OCI-LY3 (cell line): ENCODE measurements around the gene IGFBP4.

ENCODE experiments used
- H2AFZ ChIP-seq: fragments of 200-600, 300-600 bp; shearing (Covaris generic); 2 replicates; pipeline ENCODE4 v1.6.0; 2014; ENCODE audit warnings: antibody characterized with exemption, low read depth, low read length
- H3K27ac ChIP-seq: fragments of 200-600, 300-600 bp; sonication (generic); 2 replicates; pipeline ENCODE4 v1.5.1; 2014; ENCODE audit warnings: mild to moderate bottlenecking, low read length, moderate library complexity, mixed read lengths
- H3K27me3 ChIP-seq: fragments of 200-600, 300-600 bp; sonication (generic); 2 replicates; pipeline ENCODE4 v1.6.1; 2014; ENCODE audit warnings: low read depth, low read length, mixed read lengths
- H3K36me3 ChIP-seq: fragments of 200-600, 300-600 bp; sonication (generic); replicated peaks from 2 replicates; pipeline ENCODE3; 2014; ENCODE audit warnings: low read depth, low read length, mixed read lengths
- H3K4me1 ChIP-seq: fragments of 300-600, 200-600 bp; sonication (generic); 2 replicates; pipeline ENCODE4 v1.6.1; 2014; ENCODE audit warnings: low read length, mixed read lengths
- H3K4me2 ChIP-seq: fragments of 200-600, 300-600 bp; sonication (generic); 2 replicates; pipeline ENCODE4 v1.6.1; 2014; ENCODE audit warnings: low read length, mixed read lengths
- H3K4me3 ChIP-seq: fragments of 300-600, 200-600 bp; sonication (generic); 2 replicates; pipeline ENCODE4 v1.5.1; 2014; ENCODE audit warnings: antibody characterized with exemption, mild to moderate bottlenecking, low read length, moderate library complexity
- H3K79me2 ChIP-seq: fragments of 300-600, 200-600 bp; shearing (Covaris generic); 2 replicates; pipeline ENCODE4 v1.6.1; 2014; ENCODE audit warnings: mild to moderate bottlenecking, low read length, mixed read lengths
- H3K9ac ChIP-seq: fragments of 300-600, 200-600 bp; shearing (Covaris generic); 2 replicates; pipeline ENCODE4 v1.6.0; 2014; ENCODE audit warnings: mild to moderate bottlenecking, low read length, moderate library complexity
- H3K9me3 ChIP-seq: fragments of 200-600, 300-600 bp; shearing (Covaris generic); 2 replicates; pipeline ENCODE4 v1.6.1; 2014; ENCODE audit warnings: low read length, mixed read lengths; ENCODE audit not compliant: insufficient read depth
- H4K20me1 ChIP-seq: fragments of 200-600, 300-600 bp; sonication (generic); 2 replicates; pipeline ENCODE4 v1.6.1; 2016; ENCODE audit warnings: low read length, mixed read lengths; ENCODE audit not compliant: insufficient read depth
- EZH2phosphoT487 ChIP-seq: fragments of 200-600 bp; shearing (Covaris generic); IDR thresholded peaks from 2 replicates; pipeline ENCODE4 v1.6.1; 2018; ENCODE audit warnings: antibody characterized with exemption, mixed run types, low read depth
- TF ChIP-seq, protein P1 (sequence below): fragments of 200-600, 300-600 bp; sonication (generic); IDR thresholded peaks from 2 replicates; pipeline ENCODE4 v1.5.1; 2014; ENCODE audit warnings: antibody characterized with exemption, low read length, low read depth

The IGFBP4 gene

GRCh38 chr17:40500709-40501108, 57.5 kb downstream of the IGFBP4 start:
- Histone ChIP-seq H3K79me2 (no peaks in the 10 kb centered on the region), H3K27me3 (peaks cover 13% of the 10 kb centered on the region; the same call in 1 of the 2 replicates), H3K4me1 (no peaks in the 10 kb centered on the region), H3K27ac (no peak overlapping the region), H3K36me3 (no peaks in the 10 kb centered on the region), H3K9ac (no peak overlapping the region), H3K9me3 (no peaks in the 10 kb centered on the region), H3K4me3 (no peak overlapping the region), H3K4me2 (no peak overlapping the region), H2AFZ (no peak overlapping the region), H4K20me1 (no peaks in the 10 kb centered on the region)
- TF ChIP-seq, protein P1, sequence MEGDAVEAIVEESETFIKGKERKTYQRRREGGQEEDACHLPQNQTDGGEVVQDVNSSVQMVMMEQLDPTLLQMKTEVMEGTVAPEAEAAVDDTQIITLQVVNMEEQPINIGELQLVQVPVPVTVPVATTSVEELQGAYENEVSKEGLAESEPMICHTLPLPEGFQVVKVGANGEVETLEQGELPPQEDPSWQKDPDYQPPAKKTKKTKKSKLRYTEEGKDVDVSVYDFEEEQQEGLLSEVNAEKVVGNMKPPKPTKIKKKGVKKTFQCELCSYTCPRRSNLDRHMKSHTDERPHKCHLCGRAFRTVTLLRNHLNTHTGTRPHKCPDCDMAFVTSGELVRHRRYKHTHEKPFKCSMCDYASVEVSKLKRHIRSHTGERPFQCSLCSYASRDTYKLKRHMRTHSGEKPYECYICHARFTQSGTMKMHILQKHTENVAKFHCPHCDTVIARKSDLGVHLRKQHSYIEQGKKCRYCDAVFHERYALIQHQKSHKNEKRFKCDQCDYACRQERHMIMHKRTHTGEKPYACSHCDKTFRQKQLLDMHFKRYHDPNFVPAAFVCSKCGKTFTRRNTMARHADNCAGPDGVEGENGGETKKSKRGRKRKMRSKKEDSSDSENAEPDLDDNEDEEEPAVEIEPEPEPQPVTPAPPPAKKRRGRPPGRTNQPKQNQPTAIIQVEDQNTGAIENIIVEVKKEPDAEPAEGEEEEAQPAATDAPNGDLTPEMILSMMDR, result no peak
- TF ChIP-seq EZH2phosphoT487, result no peak

- H3K4me1 ChIP-seq, result no peaks in the 10 kb centered on the region
- no peak within 1 kb of the TSS for H3K27ac ChIP-seq
- no peak within 1 kb of the TSS for H2AFZ ChIP-seq
- no peaks in the 10 kb centered on the region for H3K9me3 ChIP-seq
- H3K9ac ChIP-seq, result no peak within 1 kb of the TSS
- H3K4me3 ChIP-seq, result no peak within 1 kb of the TSS
- peaks cover 13% of the 10 kb centered on the region; the same call in 1 of the 2 replicates for H3K27me3 ChIP-seq
- no peak within 1 kb of the TSS for H3K4me2 ChIP-seq
- TF ChIP-seq, protein P1, result no peak
- H3K79me2 ChIP-seq, result no peaks in the 10 kb centered on the region
- H3K36me3 ChIP-seq, result no peaks in the 10 kb centered on the region
- no peaks in the 10 kb centered on the region for H4K20me1 ChIP-seq
These were observed 58.3 kb downstream of the IGFBP4 start, which contains the start of gene TNS4 for GRCh38 chr17:40501499-40501911. TNS4 (minus strand) TSS chr17:40501623; CDS start chr17:40496425, 5,198 bp downstream.

DNA sequence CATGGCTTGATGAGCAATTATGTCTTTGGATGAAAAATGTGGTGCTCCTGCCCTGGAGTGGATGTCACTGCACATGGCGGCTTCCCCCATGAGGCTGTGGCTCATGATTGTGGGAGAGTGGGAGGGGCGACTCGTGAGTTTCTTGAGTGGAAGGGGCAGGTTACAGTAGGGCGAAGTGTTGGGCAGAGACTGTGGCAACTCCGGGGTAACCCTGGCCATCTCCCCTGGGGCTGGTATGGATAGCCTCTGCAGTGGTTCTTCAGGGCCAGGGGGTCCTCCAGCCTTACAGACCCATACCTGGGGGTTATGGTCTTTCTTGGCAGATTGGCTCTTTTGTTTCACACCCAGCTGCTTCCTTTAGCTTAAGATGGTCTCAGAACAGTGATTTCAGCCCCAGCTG, 59.5 kb downstream of the IGFBP4 start:
- no peaks in the 10 kb centered on the region for H3K9me3 ChIP-seq
- no peaks in the 10 kb centered on the region for H3K79me2 ChIP-seq
- no peak overlapping the region for H3K4me3 ChIP-seq
- H3K4me1 ChIP-seq, result no peaks in the 10 kb centered on the region
- H3K27me3 ChIP-seq, result peaks cover 13% of the 10 kb centered on the region; the same call in 1 of the 2 replicates
- no peak overlapping the region for H3K9ac ChIP-seq
- no peaks in the 10 kb centered on the region for H3K36me3 ChIP-seq
- no peak overlapping the region for H2AFZ ChIP-seq
- no peak overlapping the region for H3K27ac ChIP-seq
- H4K20me1 ChIP-seq, result no peaks in the 10 kb centered on the region
- no peak overlapping the region for H3K4me2 ChIP-seq
- TF ChIP-seq, protein P1, result no peak
- no peak for TF ChIP-seq EZH2phosphoT487

GRCh38 chr17:40503154-40503553, 59.9 kb downstream of the IGFBP4 start:
- Histone ChIP-seq H2AFZ (no peak overlapping the region), H3K36me3 (no peaks in the 10 kb centered on the region), H3K4me1 (no peaks in the 10 kb centered on the region), H3K4me2 (no peak overlapping the region), H3K9ac (no peak overlapping the region), H4K20me1 (no peaks in the 10 kb centered on the region), H3K9me3 (no peaks in the 10 kb centered on the region), H3K79me2 (no peaks in the 10 kb centered on the region), H3K27me3 (peaks cover 10% of the 10 kb centered on the region; the same call in 1 of the 2 replicates), H3K4me3 (no peak overlapping the region), H3K27ac (no peak overlapping the region)
- TF ChIP-seq EZH2phosphoT487, result no peak
- TF ChIP-seq, protein P1, result no peak
